Left hindlimb (tissue), 1 donor: ENCODE results near the gene EPO.
"Not testable (repeated sequence)": the region's sequence is repeated elsewhere in the genome, so short reads cannot be mapped to it uniquely, and the experiment has no call there.

ENCODE experiments used
- DNase-seq: peaks from one replicate; pipeline ENCODE4 v3.0.0-alpha.2; 2018

Gene EPO

DNA sequence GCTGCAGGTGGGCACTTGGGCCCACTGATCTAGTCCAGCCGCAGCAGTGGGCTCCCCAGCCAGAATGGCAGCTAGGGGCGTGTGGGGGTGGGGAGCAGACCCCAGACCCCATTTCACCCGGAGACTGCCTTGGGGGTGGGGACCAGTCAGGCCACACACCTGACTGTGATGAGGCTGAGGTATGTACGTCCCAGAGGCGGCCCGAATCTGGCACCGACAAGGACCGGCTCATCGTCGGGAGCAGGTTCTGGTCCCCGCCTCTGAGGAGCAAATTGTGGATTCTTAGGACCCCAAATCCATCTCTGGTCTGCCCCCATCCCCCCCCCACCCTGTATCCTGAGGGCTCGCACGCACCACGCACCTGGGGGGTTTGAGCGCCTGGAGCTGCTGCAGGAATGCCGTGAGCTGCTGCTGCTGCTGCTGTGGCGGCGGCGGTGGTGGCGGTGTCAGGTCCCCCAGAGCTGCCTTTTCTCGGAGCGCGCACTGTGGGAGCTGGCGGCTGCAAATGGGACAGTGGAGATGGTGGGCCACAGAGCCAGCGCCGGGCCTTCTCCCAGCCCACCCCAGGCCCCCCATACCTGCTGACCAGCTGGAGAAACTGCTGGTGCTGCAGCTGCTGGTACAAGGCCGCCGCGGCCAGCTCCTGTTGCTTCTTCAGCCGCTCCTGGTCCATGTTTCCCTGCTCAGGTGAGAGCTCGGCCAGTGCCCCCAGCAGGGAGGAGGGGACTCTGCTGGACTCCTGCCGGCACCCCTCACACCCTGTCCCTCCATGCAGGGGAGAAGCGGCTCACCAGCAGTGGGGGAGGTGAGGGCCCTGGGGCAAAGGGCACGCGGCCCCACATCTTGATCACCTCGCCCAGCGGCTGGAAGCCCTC is 36.4 kb upstream of the EPO start:
- DNase-seq, result no peak

DNA sequence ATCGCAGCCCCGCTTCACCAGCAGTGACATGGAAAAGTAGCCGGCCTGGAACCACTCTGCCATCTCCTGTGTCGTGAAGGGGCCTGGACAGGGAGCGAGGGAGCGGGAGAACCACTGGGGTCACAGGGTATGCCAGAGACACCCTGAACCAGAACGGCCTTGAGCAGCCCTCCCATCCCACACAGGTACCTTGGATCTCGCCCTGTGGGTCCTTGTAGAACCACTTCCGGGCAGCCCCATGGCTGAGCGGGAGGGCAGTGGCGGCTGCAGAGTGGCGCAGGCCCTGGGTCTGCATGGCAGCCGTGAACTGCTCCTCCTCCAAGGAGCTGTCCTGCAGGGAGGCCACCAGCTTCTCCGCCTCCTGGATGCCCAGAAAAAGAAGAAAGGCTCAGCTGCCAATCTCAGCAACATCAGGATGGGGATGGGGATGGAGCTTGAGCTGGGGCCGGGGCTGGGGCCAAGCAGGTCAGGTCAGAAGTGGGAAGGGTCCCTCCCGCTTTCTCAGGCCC is 35.7 kb upstream of the EPO start:
- no peak for DNase-seq

DNA sequence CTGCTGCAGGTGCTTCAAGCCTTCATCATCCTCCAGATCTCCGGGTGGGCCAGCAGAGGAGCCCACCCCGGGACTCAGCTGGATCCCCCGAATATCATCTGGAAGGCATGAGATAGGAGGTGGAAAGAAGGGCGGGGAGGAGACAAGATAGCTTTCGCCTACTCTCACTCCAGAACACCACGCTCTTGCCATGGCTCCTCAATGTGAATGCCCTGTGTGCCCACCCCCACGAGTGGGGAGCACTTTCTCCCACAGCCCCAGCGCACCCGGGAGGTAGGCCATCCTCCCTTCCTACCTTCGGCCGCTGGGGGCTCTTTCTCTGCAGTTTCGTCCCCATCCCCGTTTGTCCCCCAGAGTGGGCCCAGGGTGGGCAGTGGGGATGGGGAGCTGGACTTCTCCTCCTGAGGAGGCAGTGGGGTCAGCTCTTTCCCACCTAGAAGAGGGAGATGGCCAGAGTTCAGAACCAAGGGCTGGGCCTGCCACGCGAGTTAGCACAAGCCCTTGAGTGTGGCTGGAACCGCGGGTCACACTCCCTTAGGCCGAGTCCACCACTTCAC is 35.1 kb upstream of the EPO start:
- no peak for DNase-seq

DNA sequence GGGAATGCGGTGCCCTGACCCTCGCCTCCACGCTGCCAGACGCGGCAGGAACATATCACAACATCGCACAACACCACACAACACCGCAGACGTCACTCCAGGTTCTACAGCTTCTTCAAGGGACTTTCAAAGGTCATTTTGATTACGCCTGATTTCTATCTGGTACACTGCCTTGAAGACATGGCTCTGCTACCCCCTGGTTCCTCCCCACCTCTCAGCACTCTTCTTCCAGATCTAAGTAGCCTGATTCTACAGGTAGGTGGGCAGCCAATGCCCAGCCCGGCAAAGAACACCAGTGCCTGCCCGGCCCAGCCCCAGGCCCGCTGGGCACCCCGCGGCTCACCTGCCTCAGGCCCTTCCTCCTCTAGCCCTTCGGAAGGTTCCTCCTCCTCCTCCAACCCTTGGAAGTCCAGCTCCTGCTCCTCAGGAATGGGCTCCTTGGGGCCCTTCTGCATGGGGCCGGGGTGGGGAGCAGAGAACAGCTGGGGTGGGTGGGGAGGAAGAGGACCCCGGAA is 34.6 kb upstream of the EPO start:
- no peak for DNase-seq

DNA sequence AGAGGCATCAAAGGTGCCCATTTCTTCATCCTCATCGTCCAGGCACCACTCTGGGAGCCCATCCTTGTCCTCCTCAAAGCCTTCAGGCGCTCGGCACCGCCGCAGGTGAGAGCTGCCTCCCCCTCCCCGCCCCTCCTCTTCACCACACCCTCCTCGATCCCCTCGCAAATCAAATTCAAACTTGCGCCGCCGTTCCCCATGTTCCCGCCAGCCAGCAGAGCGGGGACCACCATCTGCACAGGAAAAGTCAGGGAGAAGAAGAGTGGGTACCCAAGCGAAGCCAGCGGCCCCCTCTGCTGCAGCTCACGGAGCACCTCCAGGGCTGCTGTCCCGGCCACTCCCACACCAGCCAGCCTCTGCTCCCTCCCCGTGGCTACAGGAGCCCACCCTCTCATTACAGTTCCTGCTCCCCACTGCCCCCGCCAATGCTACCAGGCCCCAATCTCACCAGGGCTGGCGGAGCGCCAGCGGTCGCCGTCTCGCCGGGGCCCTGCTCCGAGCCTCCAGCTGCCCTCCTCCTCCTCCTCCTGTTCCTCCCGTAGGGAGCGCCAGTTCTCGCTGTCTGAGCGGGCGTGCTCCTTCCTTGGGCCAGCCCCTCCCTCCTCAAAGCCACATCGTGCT is 34.0 kb upstream of the EPO start:
- no peak for DNase-seq

DNA sequence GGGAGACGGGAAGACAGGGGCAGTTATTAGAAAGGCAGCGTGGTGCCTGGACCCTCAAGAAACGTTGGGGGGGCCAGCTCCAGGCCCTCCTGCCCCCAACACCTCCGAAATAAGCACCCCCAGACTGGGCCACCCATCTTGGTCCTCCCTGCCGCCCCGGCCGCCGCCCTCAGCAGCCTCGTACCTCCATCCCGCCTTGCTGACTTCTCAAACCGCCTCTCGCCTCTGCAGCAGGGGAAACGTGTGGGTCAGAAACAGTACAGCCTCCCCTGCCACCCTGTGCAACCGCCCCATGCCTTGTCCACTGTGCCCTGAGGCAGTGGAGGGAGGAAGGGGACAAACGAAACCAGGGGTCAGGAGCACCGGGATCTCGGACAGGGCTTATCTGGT is 33.5 kb upstream of the EPO start:
- no peak for DNase-seq

DNA sequence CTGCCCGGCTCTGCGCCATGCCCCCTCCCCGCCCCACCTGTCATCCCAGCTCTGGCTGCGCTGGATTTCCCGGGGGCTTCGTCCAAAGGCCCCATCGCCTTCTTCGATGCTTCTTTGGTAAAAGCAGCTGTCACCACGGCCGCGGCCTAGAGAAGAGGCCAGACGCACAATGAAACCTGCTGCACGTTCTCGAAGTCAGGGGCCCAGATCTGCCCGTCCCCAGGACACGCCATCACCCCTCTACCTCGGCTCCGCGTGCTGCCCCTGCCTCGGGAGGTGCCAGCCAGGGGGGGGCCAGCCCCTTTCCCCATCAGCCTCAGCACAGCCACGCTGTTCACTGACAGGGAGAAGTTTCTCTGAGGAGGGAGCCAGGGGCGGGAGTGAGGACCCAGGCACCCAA is 33.0 kb upstream of the EPO start:
- DNase-seq, result no peak

DNA sequence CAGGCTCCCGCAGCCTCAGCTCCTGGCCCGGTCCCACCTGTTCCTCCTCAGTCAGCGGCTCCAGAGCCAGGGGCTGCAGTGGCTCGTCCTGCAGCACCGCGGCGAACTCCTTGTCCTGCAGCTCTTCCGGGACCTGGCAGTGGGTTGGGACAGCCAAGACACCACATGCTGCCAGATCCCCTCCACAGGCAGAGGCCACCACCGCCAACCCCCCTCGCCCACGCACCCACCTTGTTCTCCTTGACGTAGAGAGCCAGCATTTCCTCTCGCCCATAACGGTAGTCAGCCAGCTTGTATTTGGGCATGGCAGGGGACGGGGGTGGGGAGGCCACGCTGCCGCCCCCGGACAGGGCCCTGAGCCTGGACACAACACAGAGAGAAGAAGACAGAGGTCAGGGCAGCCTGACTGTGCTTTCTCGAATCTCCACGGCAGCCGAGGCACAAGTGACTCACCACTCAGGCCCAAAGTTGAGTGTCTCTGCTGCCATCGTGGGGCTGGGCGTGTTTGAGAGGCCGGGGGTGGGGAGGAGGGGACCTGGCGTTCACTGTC is 32.4 kb upstream of the EPO start:
- no peak for DNase-seq

DNA sequence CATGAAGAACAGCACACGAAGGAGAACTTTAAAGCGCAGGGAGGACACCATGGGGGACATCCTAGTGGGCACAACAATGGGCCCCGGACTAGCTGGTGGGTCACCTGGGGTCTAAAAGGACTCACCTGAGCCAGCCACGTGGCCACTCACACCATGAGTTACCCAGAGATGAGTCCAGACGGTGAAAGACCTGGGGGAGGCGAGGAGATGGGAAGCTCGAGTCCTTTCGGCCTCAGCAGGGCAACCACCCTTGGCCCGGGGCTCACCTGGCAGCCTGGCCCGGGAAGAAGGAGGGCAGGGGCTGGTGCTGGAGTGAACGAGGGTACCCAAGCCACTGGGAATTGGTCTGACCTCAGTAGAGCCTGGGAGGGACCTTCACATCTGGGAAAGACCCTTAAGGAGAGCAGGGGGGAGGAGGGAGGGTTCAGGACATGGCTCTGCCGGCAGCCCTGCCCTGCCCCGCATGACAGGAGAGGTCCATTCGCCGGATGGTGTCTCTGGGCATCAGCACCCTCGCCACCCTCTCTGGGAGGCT is 31.9 kb upstream of the EPO start:
- no peak for DNase-seq

DNA sequence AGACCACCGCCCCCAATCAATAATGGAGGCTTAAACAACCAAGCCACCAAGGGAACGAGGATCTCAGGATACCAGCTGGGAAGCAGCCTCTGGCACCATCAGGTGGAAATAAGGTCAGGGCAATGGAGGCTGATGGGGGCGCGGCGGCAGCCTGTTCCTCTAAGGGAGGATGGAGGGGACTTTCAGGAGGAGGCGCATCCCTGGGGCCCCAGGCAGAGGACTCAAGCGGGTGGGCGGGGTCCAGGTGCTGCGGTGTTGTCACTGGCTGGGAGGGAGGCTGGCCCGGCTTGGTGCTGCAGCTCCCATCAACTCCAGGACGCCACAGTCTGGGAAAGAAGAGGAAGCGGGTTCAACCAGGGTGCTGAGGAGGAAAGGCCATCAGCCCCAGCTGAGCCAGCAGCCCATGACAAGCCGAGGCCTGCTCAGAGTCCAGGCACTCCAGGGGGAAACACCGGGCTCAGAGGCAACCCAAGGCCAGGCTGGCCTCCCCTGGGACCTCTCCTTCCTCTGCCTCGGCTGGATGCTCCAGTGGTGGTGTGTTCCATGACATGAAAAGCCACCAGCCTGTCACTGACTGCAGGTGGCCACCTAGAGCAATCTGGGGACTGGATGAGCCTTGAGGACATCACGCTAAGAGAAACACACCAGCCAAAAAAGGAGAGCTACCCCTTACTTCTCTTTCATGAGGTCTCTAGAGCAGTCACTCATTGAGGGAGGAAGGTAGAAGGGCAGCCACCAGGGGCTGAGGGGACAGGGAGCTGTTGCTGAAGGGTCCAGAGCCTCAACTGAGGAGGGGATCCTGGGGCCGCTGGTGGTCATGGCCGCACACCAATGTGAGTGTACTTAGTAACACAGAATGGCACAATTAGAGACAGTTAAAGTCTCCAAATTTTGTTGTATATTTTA is 30.8 kb upstream of the EPO start:
- DNase-seq, result no peak

DNA sequence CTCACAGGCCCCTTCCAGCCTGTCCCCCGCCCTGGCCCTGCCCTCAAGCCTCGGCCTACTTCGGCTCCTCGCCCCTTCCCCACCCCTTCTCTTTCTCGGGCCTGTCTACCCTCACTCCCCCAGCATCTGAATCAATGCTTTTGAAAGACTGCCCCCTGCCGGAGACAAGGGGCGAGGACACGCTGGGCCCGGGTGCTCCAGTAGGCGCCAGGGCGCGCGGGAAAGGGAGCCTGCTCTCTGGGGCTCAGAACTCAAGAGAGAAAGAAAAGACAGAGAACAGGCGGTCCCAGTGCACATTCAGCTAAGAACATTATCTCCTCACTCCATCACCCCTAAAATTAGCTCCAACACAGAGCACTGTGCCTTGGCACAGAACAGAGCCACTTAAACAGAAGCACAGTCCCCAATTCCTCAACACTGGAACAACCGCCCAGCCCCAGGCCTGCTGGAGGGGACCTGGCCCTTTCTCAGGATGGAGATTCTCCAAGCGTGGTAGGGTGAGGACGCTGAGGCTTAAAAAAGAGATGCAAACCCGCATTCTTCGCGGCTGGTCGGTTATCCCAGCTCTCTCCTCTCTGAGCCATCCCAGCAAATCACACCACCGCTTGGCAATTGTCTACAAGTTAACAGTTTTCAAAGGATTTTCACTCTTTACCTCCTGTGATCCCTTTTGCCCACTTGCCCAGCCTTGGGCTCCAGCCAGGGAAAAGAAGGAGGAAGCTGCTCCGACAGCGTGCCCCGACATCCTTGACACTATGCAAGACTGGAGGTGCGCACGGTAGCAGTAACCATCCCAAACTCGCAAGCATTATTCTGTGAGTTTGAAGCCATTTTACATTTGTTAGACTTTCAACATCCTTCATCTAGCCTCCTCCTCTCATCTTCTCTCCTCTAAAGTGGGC is 28.3 kb upstream of the EPO start:
- peak; percentile 83 for DNase-seq

DNA sequence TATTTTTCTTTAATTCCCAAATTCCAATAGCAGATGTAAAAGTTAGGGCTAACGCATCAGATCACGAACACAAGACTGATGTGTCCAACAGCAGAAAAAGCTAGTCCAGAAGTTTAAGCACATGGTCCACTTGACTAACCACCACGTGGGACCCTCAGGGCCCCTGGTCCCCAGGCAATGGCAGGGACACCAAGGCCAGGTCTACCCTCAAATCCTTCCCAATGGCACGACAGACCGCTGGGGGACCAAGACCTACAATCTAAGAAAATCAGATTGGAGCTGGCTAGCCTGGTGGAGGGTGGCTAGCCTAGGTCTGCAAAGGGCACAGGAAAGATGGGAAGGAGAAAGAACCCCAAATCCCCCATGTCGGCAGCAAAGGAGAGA is 27.7 kb upstream of the EPO start:
- no peak for DNase-seq

DNA sequence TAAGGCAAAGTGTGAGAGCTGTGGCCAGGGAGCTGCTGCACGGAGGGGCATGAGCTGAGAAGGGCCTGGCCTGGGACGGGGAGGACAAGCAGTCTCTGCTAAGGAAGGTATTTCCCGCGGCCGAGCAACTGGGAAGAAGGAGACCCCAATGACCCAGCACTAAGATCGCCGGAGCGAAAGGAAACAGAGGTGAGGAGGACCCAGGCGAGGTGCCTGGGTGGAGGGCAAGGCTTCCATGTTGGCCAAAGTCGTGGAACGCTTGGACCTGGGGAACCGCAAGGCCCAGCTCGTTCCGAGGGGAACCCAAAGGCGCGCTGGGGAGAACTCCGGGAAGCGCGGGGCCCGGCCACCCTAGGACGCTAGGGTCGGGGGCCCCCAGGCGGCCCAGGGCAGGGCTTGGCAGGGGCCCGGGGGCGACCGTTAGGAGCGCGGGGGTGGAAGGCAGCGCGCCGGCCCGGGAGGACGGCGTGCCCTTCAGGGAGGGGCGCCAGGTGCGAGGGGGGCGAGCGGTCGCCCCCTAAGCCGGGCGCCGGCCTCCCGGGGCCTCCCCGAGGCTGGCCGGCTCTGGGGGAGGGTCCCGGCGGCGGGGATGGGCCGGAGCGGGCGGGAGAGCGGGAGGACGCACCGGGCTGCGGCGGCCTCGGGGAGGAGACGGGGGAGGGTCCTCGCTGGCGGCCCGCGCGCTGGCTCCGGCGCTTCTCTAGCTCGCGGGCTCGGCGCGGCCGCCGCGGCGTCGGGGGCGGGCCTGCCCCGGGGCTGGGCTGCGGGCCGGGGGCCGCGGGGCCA is 26.8 kb upstream of the EPO start:
- no peak for DNase-seq

DNA sequence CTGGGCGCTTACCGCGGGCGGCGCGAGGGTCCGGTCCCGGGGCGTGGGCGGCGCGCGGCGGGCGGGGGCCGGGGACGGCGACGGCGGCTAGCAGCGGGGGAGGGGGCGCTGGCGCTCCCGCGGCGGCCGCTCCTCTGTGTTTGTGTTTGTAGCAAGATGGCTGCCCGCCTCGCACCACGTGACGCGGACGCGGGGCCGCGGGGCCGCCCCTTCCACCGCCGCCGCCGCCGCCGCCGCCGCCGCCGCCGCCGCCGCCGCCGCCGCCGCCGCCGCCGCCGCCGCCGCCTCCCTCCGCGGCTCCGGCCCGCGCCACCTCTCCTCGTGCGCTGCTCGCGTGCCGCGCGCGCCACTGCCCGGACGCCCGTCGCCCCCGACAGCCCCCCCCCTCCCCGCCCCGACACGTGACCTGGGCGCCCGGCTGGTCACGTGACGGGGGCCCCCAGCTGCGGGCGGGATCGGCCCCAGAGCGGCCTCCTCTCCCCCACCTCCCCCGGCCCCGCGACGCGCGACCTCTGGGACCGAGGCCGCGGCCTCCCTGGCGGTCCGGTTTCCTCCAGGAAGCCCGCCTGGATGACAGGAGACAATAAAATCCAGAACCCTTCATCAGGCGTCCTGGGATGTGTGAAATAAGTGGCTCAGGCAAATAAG is 26.0 kb upstream of the EPO start, which contains the start of gene GIGYF1:
Gene GIGYF1, minus strand, starts transcription at position 153 of the 648 bp plus-strand sequence. CDS start 6,012 bp downstream, outside the sequence.
- peak; percentile 83 for DNase-seq

DNA sequence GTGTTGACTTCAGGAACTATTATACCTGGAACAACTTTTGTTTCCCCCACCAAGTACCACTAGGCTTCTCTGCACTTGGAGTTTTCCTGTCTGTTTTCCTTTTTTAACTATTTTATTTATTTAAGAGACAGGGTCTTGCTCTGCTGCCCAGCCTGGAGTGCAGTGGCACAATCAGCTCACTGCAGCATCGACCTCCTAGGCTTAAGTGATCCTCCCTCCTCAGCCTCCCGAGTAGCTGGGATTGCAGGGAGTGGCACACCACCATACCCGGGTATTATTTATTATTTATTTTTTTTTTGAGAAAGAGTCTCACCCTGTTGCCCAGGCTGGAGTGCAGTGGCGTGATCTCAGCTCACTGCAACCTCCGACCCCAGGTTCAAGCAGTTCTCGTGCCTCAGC is 24.1 kb upstream of the EPO start:
- DNase-seq, result no peak

DNA sequence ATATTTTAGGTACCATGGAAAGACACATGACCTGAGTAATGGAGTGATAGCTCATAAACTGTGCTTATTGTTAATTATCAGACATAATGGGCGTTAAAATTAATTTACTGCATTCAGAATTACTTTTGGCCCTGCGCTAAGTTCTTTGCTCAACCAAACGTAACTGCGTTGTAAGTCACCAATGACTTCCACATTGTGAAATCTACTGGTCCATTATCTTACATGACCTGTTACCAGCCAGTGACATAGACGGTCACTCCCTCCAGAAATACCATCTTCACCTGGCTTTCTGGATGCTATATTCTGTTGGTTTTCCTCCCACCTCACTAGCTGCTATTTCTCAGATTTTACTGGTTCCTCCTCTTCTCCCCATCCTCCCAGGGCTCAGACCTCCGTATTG is 21.2 kb upstream of the EPO start:
- no peak for DNase-seq

DNA sequence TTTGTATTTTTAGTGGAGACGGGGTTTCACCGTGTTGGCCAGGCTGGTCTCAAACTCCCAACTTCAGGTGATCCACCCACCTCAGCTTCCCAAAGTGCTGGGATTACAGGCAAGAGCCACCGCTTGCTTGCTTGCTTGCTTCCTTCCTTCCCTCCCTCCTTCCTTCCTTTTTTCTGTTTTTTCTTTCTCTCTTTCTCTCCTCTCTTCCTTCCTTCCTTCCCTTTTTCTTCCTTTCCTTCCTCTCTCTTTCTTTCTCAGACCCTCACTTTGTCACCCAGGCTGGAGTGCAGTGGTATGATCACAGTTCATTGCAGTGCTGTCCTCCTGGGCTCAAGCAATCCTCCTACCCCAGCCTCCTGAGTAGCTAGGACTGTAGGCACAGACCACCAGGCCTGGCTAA is 19.2 kb upstream of the EPO start:
- DNase-seq, result not testable (repeated sequence)

DNA sequence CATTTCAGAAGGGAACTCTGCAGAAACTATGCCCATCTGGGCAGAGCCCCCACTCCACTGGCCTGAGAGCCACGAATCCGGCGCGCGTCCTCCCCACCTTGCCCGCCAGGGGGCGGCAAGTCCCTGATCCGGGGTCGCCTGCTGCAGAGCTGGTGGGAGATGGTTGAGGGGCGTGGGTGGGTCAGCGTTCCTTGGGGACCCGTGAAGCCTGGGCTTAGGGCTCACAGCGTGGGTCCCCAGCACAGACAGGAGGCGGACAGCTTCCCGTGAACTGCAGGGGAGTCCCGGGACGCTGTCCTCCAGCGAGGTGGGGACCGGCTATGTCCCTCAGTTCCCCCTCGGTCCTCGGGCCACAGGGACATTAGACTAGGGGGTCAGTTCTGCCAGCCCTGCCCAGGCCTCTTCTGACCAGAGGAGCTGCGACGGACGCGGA is 14.9 kb upstream of the EPO start:
- DNase-seq, result peak; percentile 90
